GM12872 (cell line): ENCODE measurements around the gene ATOX1.

Source experiments
- TF ChIP-seq, protein P1 (sequence below): IDR thresholded peaks from 3 replicates; pipeline ENCODE4 v1.5.1; 2011; ENCODE audit warnings: low read depth, mild to moderate bottlenecking, low read length, moderate library complexity; ENCODE audit not compliant: insufficient read depth

The ATOX1 gene

DNA sequence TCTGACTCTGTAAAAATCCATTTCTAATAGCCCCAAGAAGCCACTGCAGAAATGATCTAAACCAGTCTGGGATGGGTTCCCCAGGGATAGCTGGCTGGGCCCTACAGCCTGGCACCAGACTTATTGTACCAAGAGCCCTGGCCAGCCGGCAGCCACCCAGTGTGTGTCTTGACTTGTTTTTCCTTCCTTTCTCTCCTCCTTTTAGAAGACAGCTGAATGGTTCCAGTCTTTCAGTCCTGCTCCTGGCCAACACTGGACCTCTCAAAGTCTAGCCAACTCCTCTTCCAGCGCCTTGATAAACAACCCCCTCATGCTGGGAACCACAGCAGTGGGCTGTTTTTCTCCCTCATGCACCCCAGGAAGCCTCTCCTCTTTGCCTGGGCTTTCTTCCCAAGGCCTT, 34.1 kb downstream of the ATOX1 start:
- TF ChIP-seq, protein P1, sequence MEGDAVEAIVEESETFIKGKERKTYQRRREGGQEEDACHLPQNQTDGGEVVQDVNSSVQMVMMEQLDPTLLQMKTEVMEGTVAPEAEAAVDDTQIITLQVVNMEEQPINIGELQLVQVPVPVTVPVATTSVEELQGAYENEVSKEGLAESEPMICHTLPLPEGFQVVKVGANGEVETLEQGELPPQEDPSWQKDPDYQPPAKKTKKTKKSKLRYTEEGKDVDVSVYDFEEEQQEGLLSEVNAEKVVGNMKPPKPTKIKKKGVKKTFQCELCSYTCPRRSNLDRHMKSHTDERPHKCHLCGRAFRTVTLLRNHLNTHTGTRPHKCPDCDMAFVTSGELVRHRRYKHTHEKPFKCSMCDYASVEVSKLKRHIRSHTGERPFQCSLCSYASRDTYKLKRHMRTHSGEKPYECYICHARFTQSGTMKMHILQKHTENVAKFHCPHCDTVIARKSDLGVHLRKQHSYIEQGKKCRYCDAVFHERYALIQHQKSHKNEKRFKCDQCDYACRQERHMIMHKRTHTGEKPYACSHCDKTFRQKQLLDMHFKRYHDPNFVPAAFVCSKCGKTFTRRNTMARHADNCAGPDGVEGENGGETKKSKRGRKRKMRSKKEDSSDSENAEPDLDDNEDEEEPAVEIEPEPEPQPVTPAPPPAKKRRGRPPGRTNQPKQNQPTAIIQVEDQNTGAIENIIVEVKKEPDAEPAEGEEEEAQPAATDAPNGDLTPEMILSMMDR: no peak

DNA sequence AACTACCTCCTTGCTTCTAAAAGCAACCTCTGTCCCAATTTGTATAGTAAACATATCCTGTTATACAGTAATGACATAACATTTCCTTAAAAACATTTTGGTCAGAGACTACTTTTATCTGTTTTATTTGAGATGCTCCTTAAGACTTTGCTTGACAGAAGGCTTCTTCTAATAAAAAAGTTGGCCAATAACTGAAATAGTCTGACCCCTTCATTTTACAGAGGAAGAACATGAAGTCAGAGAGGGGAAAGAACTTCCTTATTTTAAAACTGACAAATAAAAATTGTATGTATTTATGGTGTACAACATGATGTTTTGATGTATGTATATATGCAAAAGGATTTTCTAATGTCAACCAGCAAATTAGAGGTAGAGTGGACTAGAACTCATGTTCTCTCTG, 35.9 kb downstream of the ATOX1 start:
- TF ChIP-seq, protein P1: no peak

DNA sequence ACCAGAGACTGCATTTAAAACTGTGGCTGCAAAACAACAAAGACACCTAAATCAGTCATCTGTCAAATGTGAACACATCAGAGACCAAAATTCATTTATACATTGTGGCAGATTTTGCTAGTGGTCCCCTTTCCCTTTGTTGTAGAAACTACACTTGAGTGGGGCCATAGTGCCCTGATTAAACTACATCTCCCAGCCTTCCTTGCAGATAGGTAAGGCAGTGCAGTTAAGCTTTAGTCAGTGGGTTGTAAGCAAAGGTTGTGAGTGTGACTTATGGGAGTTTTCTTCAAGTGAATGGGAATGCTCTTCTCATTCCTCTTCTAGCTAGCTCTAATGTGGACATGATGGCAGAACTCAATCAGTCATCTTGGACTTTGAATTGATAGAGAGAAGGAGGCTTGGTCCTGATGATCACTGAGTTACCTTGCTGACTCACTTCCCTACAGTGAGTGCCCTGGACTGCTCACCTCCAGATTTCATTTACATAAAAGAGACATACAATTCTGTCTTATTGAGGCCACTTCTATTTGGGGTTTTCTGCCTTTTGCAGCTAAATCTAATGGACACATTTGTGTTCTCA, 36.5 kb downstream of the ATOX1 start:
- TF ChIP-seq, protein P1: no peak

DNA sequence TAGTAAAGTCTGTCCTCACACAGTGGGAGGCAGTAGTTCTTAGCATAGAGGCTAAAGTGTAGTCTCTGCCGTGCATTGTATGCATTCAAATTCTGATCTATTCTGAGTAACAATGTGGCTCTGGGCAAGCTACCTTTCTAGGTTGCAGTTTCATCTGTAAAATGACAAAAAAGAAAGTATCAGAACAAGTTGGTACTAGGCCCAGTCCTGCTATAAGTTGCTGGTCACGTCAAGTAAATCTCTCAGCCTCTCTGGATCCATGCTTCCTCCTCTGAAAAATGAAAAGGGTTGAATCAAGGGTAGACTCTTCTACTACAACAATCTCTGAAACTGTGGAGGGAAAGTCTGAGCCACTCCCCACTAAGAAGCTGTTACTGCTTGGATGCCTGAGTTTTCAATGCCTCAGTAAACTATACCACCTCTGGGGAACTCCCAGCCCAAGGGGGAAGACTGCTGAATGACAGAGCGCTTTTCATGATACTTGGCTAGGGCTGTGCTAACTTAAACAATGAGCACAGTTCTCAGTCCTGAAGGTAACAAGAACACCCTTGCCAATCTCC, 37.3 kb downstream of the ATOX1 start:
- TF ChIP-seq, protein P1: no peak

DNA sequence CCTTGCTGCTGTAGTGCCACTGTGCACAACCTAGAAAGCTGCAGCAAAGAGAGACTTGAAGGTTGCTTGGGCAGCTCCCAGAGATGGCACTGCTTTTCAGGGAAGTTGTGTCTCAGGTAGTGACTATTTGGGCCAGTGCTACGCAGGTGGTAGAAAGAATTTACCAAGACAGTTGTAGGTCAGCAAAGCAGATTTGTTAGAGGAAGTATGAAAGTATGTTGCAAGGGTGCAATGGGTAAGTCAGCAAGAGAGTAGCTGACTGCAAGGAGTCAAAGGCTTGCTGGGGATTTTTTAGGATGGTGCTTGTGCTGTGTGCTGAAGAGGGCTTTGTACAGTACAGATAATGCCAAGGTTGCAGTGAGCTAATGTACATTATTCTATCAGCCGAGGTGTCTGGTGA, 38.2 kb downstream of the ATOX1 start:
- TF ChIP-seq, protein P1: no peak

DNA sequence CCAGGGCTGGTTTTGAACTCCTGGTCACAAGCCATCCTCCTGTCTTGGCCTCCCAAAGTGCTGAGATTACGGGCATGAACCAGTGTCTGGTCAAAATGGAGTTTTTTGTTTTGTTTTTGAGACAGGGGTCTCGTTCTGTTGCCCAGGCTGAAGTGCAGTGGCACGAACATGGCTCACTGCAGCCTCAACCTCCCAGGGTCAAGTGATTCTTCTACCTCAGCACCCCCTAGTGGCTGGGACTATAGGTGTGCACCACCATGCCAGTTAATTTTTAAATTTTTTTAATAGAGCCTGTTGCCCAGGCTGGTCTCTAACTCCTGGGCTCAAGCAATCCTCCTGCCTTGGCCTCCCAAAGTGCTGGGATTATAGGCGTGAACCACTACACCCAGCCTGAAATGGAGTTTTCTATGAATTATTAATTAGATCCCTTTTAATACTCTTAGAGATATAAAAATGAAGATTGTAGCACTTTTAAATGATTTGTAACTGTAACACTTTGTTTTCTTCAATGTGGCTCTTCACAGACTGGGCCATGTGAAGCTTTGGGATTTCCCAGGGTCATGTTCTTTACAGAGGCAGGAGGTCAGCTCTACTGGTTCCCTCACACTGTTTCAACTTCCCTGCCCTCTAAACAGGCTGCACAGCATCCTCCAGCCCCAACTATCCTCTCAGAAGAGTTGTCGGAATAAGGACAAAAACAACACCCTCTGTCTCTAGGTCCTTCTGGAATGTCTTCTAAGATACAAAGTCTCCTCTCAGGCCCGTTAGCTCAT, 39.0 kb downstream of the ATOX1 start:
- TF ChIP-seq, protein P1: peak; percentile 71

DNA sequence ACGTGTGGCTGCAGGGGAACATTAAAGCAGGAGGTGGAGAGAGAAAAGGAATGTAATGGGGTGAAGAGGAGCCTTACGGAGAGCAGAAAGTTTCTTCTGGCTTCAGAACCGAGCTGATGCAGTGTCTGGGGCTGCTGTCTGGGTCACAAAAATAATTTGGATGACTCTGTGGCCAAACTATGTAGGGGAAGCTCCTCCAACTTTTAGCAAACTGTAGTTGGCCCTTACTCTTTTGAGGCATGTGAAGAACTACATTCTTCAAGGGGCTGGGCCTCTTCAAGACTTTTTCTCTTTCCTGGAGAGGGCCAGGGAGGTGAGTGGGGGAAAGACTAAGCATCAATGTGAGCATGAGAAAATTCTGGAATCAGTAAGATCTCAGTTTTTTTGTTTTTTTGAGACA, 39.8 kb downstream of the ATOX1 start:
- TF ChIP-seq, protein P1: no peak
